Neuronal stem cell (in vitro differentiated cells): ENCODE data around the gene CRTC2.

Experiments used
- DNase-seq: peaks from one replicate; pipeline ENCODE4 v3.0.0-alpha.2; 2013; ENCODE audit warnings: low spot score
- H2AFZ ChIP-seq: one replicate; pipeline ENCODE4 v1.6.1; 2013; ENCODE audit warnings: mild to moderate bottlenecking, low read length, inconsistent platforms
- H2AK5ac ChIP-seq: 2 replicates; pipeline ENCODE4 v1.6.1; 2013; ENCODE audit warnings: low read depth, mild to moderate bottlenecking, inconsistent platforms, low read length, moderate library complexity, mixed read lengths
- H2BK120ac ChIP-seq: 2 replicates; pipeline ENCODE4 v1.6.1; 2013; ENCODE audit warnings: low read depth, mild to moderate bottlenecking, inconsistent platforms, low read length, moderate library complexity, mixed read lengths
- H2BK12ac ChIP-seq: one replicate; pipeline ENCODE4 v1.6.1; 2013; ENCODE audit warnings: low read length, inconsistent platforms
- H2BK15ac ChIP-seq: 2 replicates; pipeline ENCODE4 v1.6.1; 2013; ENCODE audit warnings: mild to moderate bottlenecking, low read length, inconsistent platforms, mixed read lengths
- H2BK5ac ChIP-seq: one replicate; pipeline ENCODE4 v1.6.1; 2013; ENCODE audit warnings: inconsistent platforms, mild to moderate bottlenecking, low read length, moderate library complexity
- H3K14ac ChIP-seq: one replicate; pipeline ENCODE4 v1.6.1; 2013; ENCODE audit warnings: low read length, inconsistent platforms
- H3K18ac ChIP-seq: 2 replicates; pipeline ENCODE4 v1.6.1; 2013; ENCODE audit warnings: low read length, inconsistent platforms
- H3K23ac ChIP-seq: 2 replicates; pipeline ENCODE4 v1.6.1; 2013; ENCODE audit warnings: low read depth, mild to moderate bottlenecking, mixed read lengths, low read length, inconsistent platforms; ENCODE audit not compliant: poor library complexity
- H3K27ac ChIP-seq: replicated peaks from 3 replicates; pipeline ENCODE4 v1.5.1; 2013; ENCODE audit warnings: low read length, inconsistent platforms
- H3K27me3 ChIP-seq, 3 experiments: 2 replicates each; pipeline ENCODE4 v1.6.1; 2013; ENCODE audit warnings: low read length in 3 of 3, mild to moderate bottlenecking in 2 of 3, inconsistent platforms in 1 of 3, low read depth in 1 of 3, mixed read lengths in 1 of 3, moderate library complexity in 1 of 3; ENCODE audit not compliant: control insufficient read depth in 3 of 3, insufficient read depth in 3 of 3
- H3K36me3 ChIP-seq, 2 donors: replicated peaks in 1 of 2; 2 replicates each; pipeline ENCODE4 v1.6.1; 2013; ENCODE audit warnings: low read length in 2 of 2; ENCODE audit not compliant: control insufficient read depth in 2 of 2, insufficient read depth in 2 of 2
- H3K4ac ChIP-seq: 2 replicates; pipeline ENCODE4 v1.6.1; 2013; ENCODE audit warnings: inconsistent platforms, mild to moderate bottlenecking, low read length, moderate library complexity
- H3K4me1 ChIP-seq, 2 donors: 1 replicate in 1 of 2; 2 replicates in 1 of 2; pipeline ENCODE4 v1.6.1; 2013; ENCODE audit warnings: low read length in 2 of 2, low read depth in 1 of 2; ENCODE audit not compliant: control insufficient read depth in 2 of 2, insufficient read depth in 1 of 2
- H3K4me2 ChIP-seq: one replicate; pipeline ENCODE4 v1.6.1; 2013; ENCODE audit warnings: mild to moderate bottlenecking, low read length, inconsistent platforms; ENCODE audit not compliant: insufficient read depth, poor library complexity, severe bottlenecking
- H3K4me3 ChIP-seq, 2 donors: 2 replicates each; pipeline ENCODE4 v1.5.1; 2013; ENCODE audit warnings: low read length in 2 of 2, mild to moderate bottlenecking in 2 of 2, inconsistent platforms in 1 of 2, moderate library complexity in 1 of 2
- H3K79me1 ChIP-seq: one replicate; pipeline ENCODE4 v1.6.1; 2013; ENCODE audit warnings: low read depth, mild to moderate bottlenecking, inconsistent platforms, low read length, moderate library complexity
- H3K9ac ChIP-seq: one replicate; pipeline ENCODE4 v1.6.1; 2013; ENCODE audit warnings: mild to moderate bottlenecking, low read depth, low read length, inconsistent platforms; ENCODE audit not compliant: poor library complexity
- H3K9me3 ChIP-seq, 2 donors: replicated peaks in 1 of 2; 2 replicates each; pipeline versions ENCODE3 to v1.6.1; 2013; ENCODE audit warnings: low read length in 2 of 2, mild to moderate bottlenecking in 2 of 2, inconsistent platforms in 1 of 2, low read depth in 1 of 2, mixed read lengths in 1 of 2, moderate library complexity in 1 of 2; ENCODE audit not compliant: control insufficient read depth in 2 of 2, insufficient read depth in 1 of 2
- H4K8ac ChIP-seq: one replicate; pipeline ENCODE4 v1.6.1; 2013; ENCODE audit warnings: low read depth, mild to moderate bottlenecking, inconsistent platforms, low read length, moderate library complexity
- H4K91ac ChIP-seq: one replicate; pipeline ENCODE4 v1.6.1; 2013; ENCODE audit warnings: low read length, low read depth, mild to moderate bottlenecking, inconsistent platforms; ENCODE audit not compliant: poor library complexity
- WGBS, 2 donors: extraction: QIAGEN DNeasy Blood & Tissue Kit; methylation state at CpG; one replicate each; pipeline ENCODE4 v1.1.7; 2013; ENCODE audit warnings: missing lambda C conversion rate in 2 of 2, mixed read lengths in 1 of 2; ENCODE audit not compliant: insufficient read length in 2 of 2, insufficient replicate concordance in 1 of 2; ENCODE audit errors: extremely low coverage in 2 of 2; 5-methylcytosine and 5-hydroxymethylcytosine counted together

CRTC2 gene

DNA sequence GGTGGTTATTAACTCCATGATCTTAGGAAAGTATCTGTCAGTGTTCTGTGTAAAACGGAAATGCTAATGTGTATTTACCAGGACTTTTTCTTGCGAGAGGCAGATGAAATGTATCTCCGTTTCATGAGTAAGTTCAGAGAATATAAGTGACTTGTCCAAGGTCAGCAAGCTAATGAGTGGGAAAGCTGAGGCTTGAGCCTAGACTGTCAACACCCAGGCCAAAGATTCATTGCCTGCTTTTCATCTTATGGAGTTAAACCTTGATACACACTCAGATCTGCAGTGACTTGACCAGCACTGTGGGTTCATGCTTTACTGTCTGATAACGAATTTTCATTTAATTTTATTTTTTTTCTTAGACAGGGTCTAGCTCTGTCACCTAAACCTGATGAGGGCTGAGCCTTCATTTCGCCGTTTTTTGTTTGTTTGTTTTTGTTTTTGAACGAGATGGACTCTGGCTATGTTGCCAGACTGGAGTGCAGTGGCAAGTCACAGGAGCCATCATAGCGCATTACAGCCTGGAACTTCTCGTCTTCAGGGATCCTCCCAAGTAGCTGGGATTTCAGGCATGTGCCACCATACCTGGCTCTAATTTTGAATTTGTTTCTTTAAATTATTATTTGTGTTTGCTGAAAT is 20.0 kb upstream of the CRTC2 start:
- no CpG with 5 or more reads among the region's 9 CpGs for WGBS, 2 donors
- Histone ChIP-seq H3K27ac (no peak overlapping the region), H2AFZ (peak overlapping the region; percentile 94), H4K91ac (no peak overlapping the region), H3K27me3 (no peaks in the 10 kb centered on the region), H4K8ac (no peak overlapping the region), H2AK5ac (no peak overlapping the region), H2BK120ac (no peak overlapping the region), H3K4me1 (peaks cover 2 to 10% of the 10 kb centered on the region in 2 donors), H3K4me3 (peak overlapping the region in 1 of 2 donors; percentile 94), H3K4ac (no peak overlapping the region), H3K79me1 (peaks cover 3% of the 10 kb centered on the region), H3K9me3 (no peaks in the 10 kb centered on the region), H3K18ac (no peak overlapping the region), H3K4me2 (no peak overlapping the region), H3K14ac (no peak overlapping the region), H3K23ac (no peak overlapping the region), H2BK15ac (no peak overlapping the region), H3K36me3 (peaks cover 20 to 74% of the 10 kb centered on the region in 2 donors), H3K9ac (no peak overlapping the region), H2BK5ac (no peak overlapping the region), H2BK12ac (no peak overlapping the region)
- no peak for DNase-seq

GRCh38 chr1:153977250-153978240 is 19.1 kb upstream of the CRTC2 start, which contains the start of gene JTB:
Gene JTB, minus strand, starts transcription at chr1:153977674. Its CDS starts 422 bp downstream, at chr1:153977252.
- no peaks in the 10 kb centered on the region for H3K27me3 ChIP-seq
- no peak within 1 kb of the TSS for H4K91ac ChIP-seq
- H3K4me1 ChIP-seq, result peaks cover 2 to 10% of the 10 kb centered on the region in 2 donors
- H2BK5ac ChIP-seq, result peak within 1 kb of the TSS; percentile 57
- no peak within 1 kb of the TSS for H3K4ac ChIP-seq
- H3K27ac ChIP-seq, result peak within 1 kb of the TSS; percentile 52
- peak within 1 kb of the TSS; percentile 14 for H3K23ac ChIP-seq
- peak within 1 kb of the TSS; percentile 28 for H3K14ac ChIP-seq
- peak within 1 kb of the TSS; percentile 94 to 98 for H3K4me3 ChIP-seq
- H3K36me3 ChIP-seq, result peaks cover 20 to 74% of the 10 kb centered on the region in 2 donors
- H2BK12ac ChIP-seq, result no peak within 1 kb of the TSS
- no peak within 1 kb of the TSS for H2BK120ac ChIP-seq
- H3K4me2 ChIP-seq, result peak within 1 kb of the TSS; percentile 92
- peaks cover 3% of the 10 kb centered on the region for H3K79me1 ChIP-seq
- H2AFZ ChIP-seq, result peak within 1 kb of the TSS; percentile 94
- peak within 1 kb of the TSS; percentile 90 for H3K9ac ChIP-seq
- peak; percentile 82 for DNase-seq
- no peaks in the 10 kb centered on the region for H3K9me3 ChIP-seq
- H2AK5ac ChIP-seq, result no peak within 1 kb of the TSS
- H3K18ac ChIP-seq, result peak within 1 kb of the TSS; percentile 88
- H2BK15ac ChIP-seq, result no peak within 1 kb of the TSS
- no peak within 1 kb of the TSS for H4K8ac ChIP-seq
- no CpG with 5 or more reads among the region's 75 CpGs for WGBS, 2 donors

DNA sequence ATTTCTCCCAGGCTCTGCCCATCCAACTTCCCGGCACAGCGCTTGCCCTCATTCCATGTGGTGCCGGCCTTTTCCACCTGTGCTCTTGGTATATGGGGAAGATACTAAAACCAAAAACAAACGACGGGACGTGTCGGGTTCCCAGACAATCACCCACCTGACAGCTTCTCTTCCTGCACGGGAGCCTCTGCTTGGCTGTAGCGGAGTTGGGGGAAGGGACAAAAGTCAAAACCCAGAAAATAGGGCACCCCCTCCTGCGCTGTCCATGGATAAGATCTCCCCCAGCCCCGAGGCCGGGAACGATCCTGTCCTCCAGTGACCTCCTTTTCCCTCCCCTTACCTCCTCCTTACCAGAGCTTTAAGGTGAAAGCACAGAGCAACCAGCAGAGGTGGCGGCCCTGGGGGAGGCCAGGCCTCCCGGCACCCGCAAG is 18.4 kb upstream of the CRTC2 start:
- Histone ChIP-seq H2BK12ac (no peak overlapping the region), H2BK5ac (peak overlapping the region; percentile 57), H4K8ac (no peak overlapping the region), H3K9ac (peak overlapping the region; percentile 90), H3K79me1 (peaks cover 3% of the 10 kb centered on the region), H4K91ac (no peak overlapping the region), H3K9me3 (no peaks in the 10 kb centered on the region), H3K18ac (peak overlapping the region; percentile 88), H3K27ac (peak overlapping the region; percentile 52), H2AFZ (peak overlapping the region; percentile 94), H3K27me3 (no peaks in the 10 kb centered on the region), H3K4me3 (peak overlapping the region; percentile 94 to 98), H2BK15ac (no peak overlapping the region), H2AK5ac (no peak overlapping the region), H3K36me3 (peaks cover 16 to 72% of the 10 kb centered on the region in 2 donors), H3K4me1 (peaks cover 2 to 10% of the 10 kb centered on the region in 2 donors), H3K14ac (peak overlapping the region; percentile 28), H3K4ac (no peak overlapping the region), H2BK120ac (no peak overlapping the region), H3K4me2 (peak overlapping the region; percentile 92), H3K23ac (no peak overlapping the region)
- DNase-seq, result no peak
- no CpG with 5 or more reads among the region's 16 CpGs for WGBS, 2 donors

DNA sequence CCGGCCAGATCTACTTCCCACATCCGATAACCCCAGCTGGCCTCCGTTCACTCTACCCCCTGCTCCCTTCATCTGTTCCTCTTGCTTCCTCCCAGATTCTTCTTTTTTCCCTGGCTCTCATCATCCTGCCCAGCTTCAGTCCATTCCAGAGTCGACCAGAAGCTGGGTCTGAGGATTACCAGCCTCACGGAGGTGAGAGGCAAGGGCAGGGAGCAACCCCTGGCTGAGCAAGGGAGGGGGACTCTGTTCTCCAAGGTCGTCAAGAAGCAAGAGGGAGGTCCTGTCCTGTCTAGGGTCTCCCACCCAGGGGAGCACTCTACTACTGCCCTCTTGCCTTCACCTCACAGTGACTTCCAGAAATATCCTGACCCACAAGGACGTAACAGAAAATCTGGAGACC is 15.1 kb upstream of the CRTC2 start:
- H3K14ac ChIP-seq, result no peak overlapping the region
- no peak overlapping the region for H3K4me3 ChIP-seq
- no peaks in the 10 kb centered on the region for H3K27me3 ChIP-seq
- no peak overlapping the region for H4K8ac ChIP-seq
- no peak overlapping the region for H3K4ac ChIP-seq
- H3K36me3 ChIP-seq, result peaks cover 16 to 55% of the 10 kb centered on the region in 2 donors
- no peak overlapping the region for H4K91ac ChIP-seq
- H3K9ac ChIP-seq, result no peak overlapping the region
- H3K27ac ChIP-seq, result no peak overlapping the region
- H2AFZ ChIP-seq, result no peak overlapping the region
- H2BK5ac ChIP-seq, result no peak overlapping the region
- WGBS, 2 donors, result 100% methylated on average over 2 of the region's 7 CpGs; no CpG with 5 or more reads in 1 of the 2 donors
- peaks cover 3% of the 10 kb centered on the region for H3K79me1 ChIP-seq
- no peaks in the 10 kb centered on the region for H3K9me3 ChIP-seq
- H3K4me1 ChIP-seq, result peaks cover 3 to 14% of the 10 kb centered on the region in 2 donors
- no peak overlapping the region for H3K4me2 ChIP-seq
- H3K18ac ChIP-seq, result no peak overlapping the region
- no peak overlapping the region for H2BK15ac ChIP-seq
- DNase-seq, result no peak
- H3K23ac ChIP-seq, result no peak overlapping the region
- no peak overlapping the region for H2BK120ac ChIP-seq
- H2AK5ac ChIP-seq, result no peak overlapping the region
- no peak overlapping the region for H2BK12ac ChIP-seq
